Endothelial cell of hepatic sinusoid (primary cell): ENCODE measurements around the gene TMEM200B.
"Not testable (repeated sequence)": the region's sequence is repeated elsewhere in the genome, so short reads cannot be mapped to it uniquely, and the experiment has no call there.

Experiments used
- in situ Hi-C: cut with HindIII; loops from 2 replicates; pipeline ENCODE4 v1.10.0; 2017; ENCODE audit warnings: low sequenced_read_pairs

Gene TMEM200B

GRCh38 chr1:29136391-29136915 is 12.8 kb upstream of the TMEM200B start:
- in situ Hi-C loops, result no loop called here

- in situ Hi-C loops, result no loop called here
Measured at GRCh38 chr1:29134695-29135028, 11.0 kb upstream of the TMEM200B start.

- in situ Hi-C loops, result no loop called here
Measured at GRCh38 chr1:29133861-29134694, 10.4 kb upstream of the TMEM200B start.

- in situ Hi-C loops, result not testable (repeated sequence)
Measured at GRCh38 chr1:29131056-29131455, 7.4 kb upstream of the TMEM200B start.

- in situ Hi-C loops, result no loop called here
Measured at GRCh38 chr1:29129916-29130315, 6.2 kb upstream of the TMEM200B start.

- in situ Hi-C loops, result no loop called here
Measured at GRCh38 chr1:29128739-29129138, 5.0 kb upstream of the TMEM200B start.

- in situ Hi-C loops, result no loop called here
Measured at GRCh38 chr1:29126198-29126597, 2.5 kb upstream of the TMEM200B start.

GRCh38 chr1:29125788-29126187 is 2.1 kb upstream of the TMEM200B start:
- in situ Hi-C loops, result no loop called here

GRCh38 chr1:29125237-29125641 is 1.5 kb upstream of the TMEM200B start:
- in situ Hi-C loops, result no loop called here

GRCh38 chr1:29124366-29125236 is 898 bp upstream of the TMEM200B start:
- in situ Hi-C loops, result no loop called here

- in situ Hi-C loops, result no loop called here
Measured at GRCh38 chr1:29123053-29123886, 433 bp downstream of the TMEM200B start.

GRCh38 chr1:29122682-29123052 is 1.0 kb downstream of the TMEM200B start:
- in situ Hi-C loops, result no loop called here

- in situ Hi-C loops, result no loop called here
Measured at GRCh38 chr1:29121936-29122681, 1.6 kb downstream of the TMEM200B start.

- in situ Hi-C loops, result no loop called here
Measured at GRCh38 chr1:29121516-29121935, 2.2 kb downstream of the TMEM200B start.

GRCh38 chr1:29120947-29121485 is 2.7 kb downstream of the TMEM200B start:
- in situ Hi-C loops, result no loop called here

- in situ Hi-C loops, result no loop called here
Measured at GRCh38 chr1:29120367-29120766, 3.3 kb downstream of the TMEM200B start.

GRCh38 chr1:29119121-29119929 is 4.4 kb downstream of the TMEM200B start:
- in situ Hi-C loops, result no loop called here

GRCh38 chr1:29117381-29117780 is 6.3 kb downstream of the TMEM200B start:
- in situ Hi-C loops, result no loop called here

- in situ Hi-C loops, result no loop called here
Measured at GRCh38 chr1:29114654-29115053, 9.0 kb downstream of the TMEM200B start.
